Activated effector memory CD4-positive, alpha-beta T cell treated with anti-CD3 and anti-CD28 coated beads, Interleukin-2, amount 50 U/mL, for 16 hours (primary cell): ENCODE data around the gene WAPL.

Experiments
- DNase-seq: peaks from one replicate; pipeline ENCODE4 v3.0.0-alpha.2; 2020

Gene WAPL

GRCh38 chr10:86388119-86388704 is 133.4 kb downstream of the WAPL start:
- peak; percentile 38 for DNase-seq

GRCh38 chr10:86387178-86387794 is 134.3 kb downstream of the WAPL start:
- DNase-seq, result peak; percentile 52

- peak; percentile 12 for DNase-seq
These were observed 135.8 kb downstream of the WAPL start for GRCh38 chr10:86385806-86386205.
